Omental fat pad (tissue), 4 donors: ENCODE results near the gene CCDC167. TPM values are rescaled to one million over a fixed set of nuclear protein-coding genes. Genes with fewer than 3 reads are reported as not detected.

ENCODE experiments used
- ATAC-seq: fragments of 150-250 bp; one replicate; pipeline ENCODE4 v1.9.1; 2016; ENCODE audit warnings: mild to moderate bottlenecking, moderate library complexity; ENCODE audit not compliant: low FRiP score
- DNase-seq: peaks from one replicate; pipeline ENCODE4 v3.0.0-alpha.2; 2019; ENCODE audit warnings: low spot score
- CTCF ChIP-seq, 3 donors: fragments of 450-650 bp; IDR thresholded peaks; one replicate each; pipeline ENCODE4 v1.5.1; 2016 to 2017; ENCODE audit warnings: antibody characterized with exemption in 3 of 3, mild to moderate bottlenecking in 3 of 3, moderate library complexity in 2 of 3
- total RNA-seq, 4 donors: library from RNA; depleted of rRNA; stranded (reverse); fragments of >200 nt; gene quantifications; one replicate each; pipeline ENCODE4 v1.1.0, GENCODE V29; 2016

Gene CCDC167
- 10 to 100 TPM; 16.0 to 24.0 (median 20.0) TPM for total RNA-seq

- ATAC-seq (peak; percentile 99), DNase-seq (peak; percentile 88)
- no peak for TF ChIP-seq CTCF (IDR thresholded peaks at IDR 0.05)
These were observed at the start of gene CCDC167 for GRCh38 chr6:37499433-37500293. CCDC167 (minus strand) TSS chr6:37499893; CDS start chr6:37499863, 30 bp downstream.

DNA sequence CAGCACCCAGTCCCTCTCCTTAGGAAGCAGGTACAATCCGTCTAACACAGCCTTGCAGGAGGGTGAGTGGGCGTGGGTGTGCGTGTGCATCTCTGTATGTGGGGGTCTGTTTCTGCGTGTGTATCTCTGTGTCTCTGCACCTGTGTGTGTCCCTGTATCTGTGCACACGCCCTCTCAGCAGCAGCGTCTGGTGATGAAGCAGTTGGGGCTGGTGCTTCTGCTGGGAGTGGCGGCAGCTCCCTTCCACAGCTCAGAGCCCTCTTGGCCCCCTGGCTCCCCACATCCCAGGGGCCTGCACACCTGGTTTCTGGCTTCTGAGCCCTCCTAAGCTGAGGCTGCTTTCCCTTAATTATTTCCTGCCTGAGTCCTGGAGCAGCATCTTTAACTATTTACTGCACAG lies 49.5 kb upstream of the CCDC167 start:
- DNase-seq (no peak), ATAC-seq (no peak)
- TF ChIP-seq CTCF (IDR thresholded peaks at IDR 0.05): no peak

DNA sequence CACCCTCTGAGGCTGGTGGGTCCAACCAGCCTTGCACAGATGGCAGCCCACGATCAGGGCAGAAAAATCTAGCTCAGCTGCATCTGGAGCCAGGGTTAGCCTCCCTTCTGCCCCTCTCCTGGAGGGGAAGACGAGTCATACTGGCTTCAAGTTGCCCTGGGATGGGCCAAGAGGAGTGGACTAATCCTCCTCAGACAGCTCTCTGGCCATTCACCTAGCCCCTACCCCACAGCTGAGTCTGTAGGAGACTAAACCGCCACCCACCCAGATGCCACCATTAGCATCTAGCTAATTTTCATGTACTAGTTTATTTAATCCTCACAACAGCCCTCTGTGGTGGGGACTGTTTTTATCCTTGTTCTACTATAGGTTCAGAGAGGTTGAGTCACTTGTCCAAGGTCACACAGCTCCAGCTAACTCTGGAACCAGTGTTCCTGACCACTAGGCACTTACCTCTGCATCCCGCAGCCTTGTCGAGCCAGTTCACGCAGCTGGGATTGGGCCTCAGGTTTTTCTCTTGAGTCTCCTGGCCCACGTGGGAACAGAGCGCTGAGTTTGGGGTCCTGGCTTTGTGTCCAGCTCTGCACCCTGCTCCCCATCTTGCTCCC lies 48.5 kb upstream of the CCDC167 start:
- DNase-seq: no peak
- no peak for ATAC-seq
- no peak for TF ChIP-seq CTCF (IDR thresholded peaks at IDR 0.05)

DNA sequence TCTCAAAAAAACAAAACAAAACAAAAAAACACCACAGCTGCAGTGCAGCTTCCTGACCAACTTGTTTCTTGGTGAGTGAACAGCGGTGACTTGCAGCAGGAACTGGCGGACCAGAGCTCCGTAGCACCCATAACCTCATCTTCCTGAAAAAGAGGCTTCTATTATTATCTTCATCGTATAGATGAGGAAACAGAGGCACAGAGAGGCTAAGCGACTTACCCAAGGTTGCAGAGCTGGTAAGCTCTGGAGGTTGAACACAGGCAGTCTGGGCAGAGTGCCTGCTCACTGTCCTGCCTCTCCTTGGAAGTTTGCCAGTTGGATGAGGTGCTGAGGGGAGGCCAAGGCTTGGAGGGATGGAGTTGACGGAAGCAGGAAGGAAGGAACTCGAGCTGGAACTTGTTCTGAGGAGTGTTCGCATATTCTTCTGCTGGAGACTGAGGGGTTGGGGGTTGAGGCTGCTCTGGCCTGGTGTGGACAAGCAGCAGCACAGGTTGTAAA lies 47.9 kb upstream of the CCDC167 start:
- ATAC-seq (no peak), DNase-seq (no peak)
- no peak for TF ChIP-seq CTCF (IDR thresholded peaks at IDR 0.05)

DNA sequence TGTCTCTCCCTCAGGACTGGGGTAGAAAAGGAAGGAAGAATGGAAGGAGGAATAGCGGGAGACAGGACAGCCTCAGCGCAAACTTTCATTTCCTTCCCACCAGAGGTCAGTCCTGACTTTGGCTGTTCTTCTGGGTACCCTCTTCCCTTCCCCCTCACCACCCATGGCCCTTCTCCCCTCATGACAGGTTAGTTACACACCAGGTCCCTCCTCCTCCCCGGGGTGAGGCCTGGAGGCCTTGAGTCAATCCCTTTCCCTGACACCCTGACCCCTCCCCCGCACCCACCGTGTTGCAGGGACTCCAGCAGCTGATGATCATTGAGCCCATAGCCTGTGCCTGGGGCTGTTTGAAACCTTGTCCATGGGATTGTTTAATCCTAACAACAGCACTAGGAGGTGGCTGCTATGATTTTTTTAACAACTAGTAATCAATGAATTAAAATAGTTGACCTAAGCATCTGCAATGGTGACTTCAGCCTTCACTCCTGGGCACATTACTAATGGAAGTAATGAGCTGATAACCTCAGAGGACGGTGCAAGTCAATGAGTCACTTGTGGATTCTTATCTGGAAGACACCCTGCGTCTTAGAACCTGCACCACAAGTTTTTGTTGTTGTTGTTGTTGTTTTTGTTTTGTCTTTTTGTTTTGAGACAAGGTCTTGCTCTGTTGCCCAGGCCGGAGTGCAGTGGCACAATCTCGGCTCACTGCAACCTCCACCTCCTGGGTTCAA lies 46.6 kb upstream of the CCDC167 start:
- no peak for DNase-seq
- TF ChIP-seq CTCF (IDR thresholded peaks at IDR 0.05): no peak
- ATAC-seq: no peak

- ATAC-seq (no peak), DNase-seq (no peak)
- TF ChIP-seq CTCF (IDR thresholded peaks at IDR 0.05): no peak
These were observed 44.8 kb upstream of the CCDC167 start for GRCh38 chr6:37544530-37544929.
